Smooth muscle cell (in vitro differentiated cells): Measurements from ENCODE around the gene HAT1. TPM values are rescaled to one million over a fixed set of nuclear protein-coding genes. Genes with fewer than 3 reads are reported as not detected.
A peak's percentile ranks its signal among the peaks of the same experiment; 100 is the strongest.

Experiments
- DNase-seq: peaks from one replicate; lab custom pipeline; 2025; ENCODE audit not compliant: unreplicated experiment; lab: John Stamatoyannopoulos, UW
- H2AFZ ChIP-seq: fragments of 200-600 bp; sonication (generic); 2 replicates; pipeline ENCODE4 v1.6.0; 2016; ENCODE audit warnings: antibody characterized with exemption, low read depth, mild to moderate bottlenecking
- H3F3A ChIP-seq: fragments of 200-600 bp; sonication (generic); 2 replicates; pipeline ENCODE4 v1.6.0; 2017; ENCODE audit warnings: antibody characterized with exemption, low read depth
- H3K27ac ChIP-seq: fragments of 200-600 bp; sonication (generic); 2 replicates; pipeline ENCODE4 v1.5.1; 2016; ENCODE audit warnings: low read depth, mild to moderate bottlenecking
- H3K27me3 ChIP-seq: fragments of 200-600 bp; sonication (generic); 2 replicates; pipeline ENCODE4 v1.6.1; 2016; ENCODE audit warnings: low read depth, mild to moderate bottlenecking
- H3K36me3 ChIP-seq: fragments of 200-600 bp; sonication (generic); 2 replicates; pipeline ENCODE4 v1.5.1; 2016; ENCODE audit warnings: low read depth
- H3K4me1 ChIP-seq: fragments of 200-600 bp; sonication (generic); 2 replicates; pipeline ENCODE4 v1.5.1; 2016; ENCODE audit warnings: low read depth
- H3K4me2 ChIP-seq: fragments of 200-600 bp; sonication (generic); 2 replicates; pipeline ENCODE4 v1.6.0; 2016; ENCODE audit warnings: mild to moderate bottlenecking
- H3K4me3 ChIP-seq: fragments of 200-600 bp; sonication (generic); 2 replicates; pipeline ENCODE4 v1.5.1; 2016; ENCODE audit warnings: mild to moderate bottlenecking
- H3K79me2 ChIP-seq: fragments of 200-600 bp; sonication (generic); 2 replicates; pipeline ENCODE4 v1.6.0; 2016; ENCODE audit warnings: low read depth, mild to moderate bottlenecking
- H3K9ac ChIP-seq: fragments of 200-600 bp; sonication (generic); 2 replicates; pipeline ENCODE4 v1.6.0; 2016; ENCODE audit warnings: low read depth
- H3K9me3 ChIP-seq: fragments of 200-600 bp; sonication (generic); replicated peaks from 2 replicates; pipeline ENCODE4 v1.5.1; 2016; ENCODE audit warnings: low read depth
- H4K20me1 ChIP-seq: fragments of 200-600 bp; sonication (generic); 2 replicates; pipeline ENCODE4 v1.6.0; 2016; ENCODE audit warnings: low read depth
- WGBS: methylation state at CpG from one replicate; pipeline ENCODE4 v1.1.7; 2016; ENCODE audit warnings: low lambda C conversion rate; 5-methylcytosine and 5-hydroxymethylcytosine counted together
- polyA plus RNA-seq: library from polyadenylated mRNA; unstranded; fragments of >200 nt; fragmentation: Nextera tagmentation; extraction: Ambion mirVana; gene quantifications from 2 replicates; pipeline ENCODE4 v1.2.1, GENCODE V29; 2016
- total RNA-seq: library from RNA; depleted of rRNA; stranded (reverse); fragments of >200 nt; gene quantifications from 2 replicates; pipeline ENCODE4 v1.2.3, GENCODE V29; 2014
- TF ChIP-seq, protein P1 (sequence below): fragments of 200-600 bp; sonication (generic); IDR thresholded peaks from 2 replicates; pipeline ENCODE4 v1.5.1; 2017; ENCODE audit warnings: borderline replicate concordance, mild to moderate bottlenecking, antibody characterized with exemption; ENCODE audit not compliant: insufficient read depth, poor library complexity, severe bottlenecking

HAT1 gene
- total and polyA plus RNA-seq, 2 experiments from 2014 or later = 59.1 to 65.7 TPM

DNA sequence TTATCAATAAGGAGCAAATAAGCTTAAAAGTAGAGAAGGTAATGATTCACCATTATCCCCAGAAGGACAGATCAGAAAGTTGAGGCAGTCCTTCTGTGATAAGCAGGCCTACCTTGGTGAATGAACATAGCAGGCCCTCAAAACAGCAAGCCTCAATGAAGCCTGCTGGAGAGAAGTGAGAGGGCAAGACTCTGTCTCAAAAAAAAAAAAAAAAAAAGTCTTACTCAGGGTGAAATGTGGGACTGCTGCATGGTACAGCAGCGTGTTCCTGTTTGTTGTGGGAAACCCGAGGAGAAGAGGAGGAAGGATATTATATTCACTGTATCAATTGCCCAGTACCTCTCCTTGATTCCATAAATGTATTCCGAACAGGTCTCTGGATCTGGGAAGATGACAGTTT lies 8.7 kb upstream of the HAT1 start:
- Histone ChIP-seq H2AFZ (no peak overlapping the region), H3K27ac (no peak overlapping the region), H3K4me3 (no peak overlapping the region), H3F3A (no peaks in the 10 kb centered on the region), H3K36me3 (no peaks in the 10 kb centered on the region), H4K20me1 (no peaks in the 10 kb centered on the region), H3K9me3 (no peaks in the 10 kb centered on the region), H3K4me2 (no peak overlapping the region), H3K27me3 (no peaks in the 10 kb centered on the region), H3K9ac (no peak overlapping the region), H3K79me2 (no peaks in the 10 kb centered on the region), H3K4me1 (no peaks in the 10 kb centered on the region)
- WGBS = 87% methylated on average over 3 of the region's 3 CpGs
- DNase-seq = no peak
- TF ChIP-seq, protein P1, sequence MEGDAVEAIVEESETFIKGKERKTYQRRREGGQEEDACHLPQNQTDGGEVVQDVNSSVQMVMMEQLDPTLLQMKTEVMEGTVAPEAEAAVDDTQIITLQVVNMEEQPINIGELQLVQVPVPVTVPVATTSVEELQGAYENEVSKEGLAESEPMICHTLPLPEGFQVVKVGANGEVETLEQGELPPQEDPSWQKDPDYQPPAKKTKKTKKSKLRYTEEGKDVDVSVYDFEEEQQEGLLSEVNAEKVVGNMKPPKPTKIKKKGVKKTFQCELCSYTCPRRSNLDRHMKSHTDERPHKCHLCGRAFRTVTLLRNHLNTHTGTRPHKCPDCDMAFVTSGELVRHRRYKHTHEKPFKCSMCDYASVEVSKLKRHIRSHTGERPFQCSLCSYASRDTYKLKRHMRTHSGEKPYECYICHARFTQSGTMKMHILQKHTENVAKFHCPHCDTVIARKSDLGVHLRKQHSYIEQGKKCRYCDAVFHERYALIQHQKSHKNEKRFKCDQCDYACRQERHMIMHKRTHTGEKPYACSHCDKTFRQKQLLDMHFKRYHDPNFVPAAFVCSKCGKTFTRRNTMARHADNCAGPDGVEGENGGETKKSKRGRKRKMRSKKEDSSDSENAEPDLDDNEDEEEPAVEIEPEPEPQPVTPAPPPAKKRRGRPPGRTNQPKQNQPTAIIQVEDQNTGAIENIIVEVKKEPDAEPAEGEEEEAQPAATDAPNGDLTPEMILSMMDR = no peak

GRCh38 chr2:171919453-171919852 lies 2.8 kb upstream of the HAT1 start:
- 97% methylated on average over 2 of the region's 2 CpGs for WGBS
- no peak overlapping the region for H3K4me2 ChIP-seq
- TF ChIP-seq, protein P1 = no peak
- H2AFZ ChIP-seq = no peak overlapping the region
- H3K9ac ChIP-seq = no peak overlapping the region
- peaks cover 13% of the 10 kb centered on the region for H3K79me2 ChIP-seq
- H3F3A ChIP-seq = no peaks in the 10 kb centered on the region
- H3K4me1 ChIP-seq = peaks cover 9% of the 10 kb centered on the region
- H3K9me3 ChIP-seq = no peaks in the 10 kb centered on the region
- H4K20me1 ChIP-seq = no peaks in the 10 kb centered on the region
- no peaks in the 10 kb centered on the region for H3K27me3 ChIP-seq
- no peaks in the 10 kb centered on the region for H3K36me3 ChIP-seq
- no peak for DNase-seq
- H3K4me3 ChIP-seq = no peak overlapping the region
- H3K27ac ChIP-seq = no peak overlapping the region

- H3K4me1 ChIP-seq = peaks cover 9% of the 10 kb centered on the region
- H4K20me1 ChIP-seq = no peaks in the 10 kb centered on the region
- peak overlapping the region; percentile 84 for H2AFZ ChIP-seq
- no peaks in the 10 kb centered on the region for H3F3A ChIP-seq
- H3K4me2 ChIP-seq = peak overlapping the region; percentile 84
- WGBS = 13% methylated on average over 5 of the region's 5 CpGs
- TF ChIP-seq, protein P1 = no peak
- peak overlapping the region; percentile 84 for H3K9ac ChIP-seq
- H3K27ac ChIP-seq = peak overlapping the region; percentile 98
- H3K27me3 ChIP-seq = no peaks in the 10 kb centered on the region
- DNase-seq = no peak
- no peaks in the 10 kb centered on the region for H3K9me3 ChIP-seq
- no peaks in the 10 kb centered on the region for H3K36me3 ChIP-seq
- H3K79me2 ChIP-seq = peaks cover 33% of the 10 kb centered on the region
- H3K4me3 ChIP-seq = peak overlapping the region; percentile 74
Observed at GRCh38 chr2:171921970-171922229, 361 bp upstream of the HAT1 start.

- Histone ChIP-seq H3K4me2 (peak overlapping the region; percentile 93), H3K9me3 (no peaks in the 10 kb centered on the region), H2AFZ (peak overlapping the region; percentile 68), H3K4me3 (peak overlapping the region; percentile 74), H3K27me3 (no peaks in the 10 kb centered on the region), H3K9ac (peak overlapping the region; percentile 95), H3K36me3 (no peaks in the 10 kb centered on the region), H3K4me1 (peaks cover 9% of the 10 kb centered on the region), H3K79me2 (peaks cover 45% of the 10 kb centered on the region), H3F3A (no peaks in the 10 kb centered on the region), H4K20me1 (no peaks in the 10 kb centered on the region), H3K27ac (peak overlapping the region; percentile 98)
- DNase-seq = no peak
- 42% methylated on average over 13 of the region's 13 CpGs for WGBS
- TF ChIP-seq, protein P1 = no peak
Observed at GRCh38 chr2:171923206-171923605, 945 bp downstream of the HAT1 start.
